ENCODE results near the gene FIGLA. TPM values are rescaled to one million over a fixed set of nuclear protein-coding genes. Genes with fewer than 3 reads are reported as not detected.

FIGLA gene
- total and polyA plus RNA-seq, 2 experiments from 2014 or later, result not detected

DNA sequence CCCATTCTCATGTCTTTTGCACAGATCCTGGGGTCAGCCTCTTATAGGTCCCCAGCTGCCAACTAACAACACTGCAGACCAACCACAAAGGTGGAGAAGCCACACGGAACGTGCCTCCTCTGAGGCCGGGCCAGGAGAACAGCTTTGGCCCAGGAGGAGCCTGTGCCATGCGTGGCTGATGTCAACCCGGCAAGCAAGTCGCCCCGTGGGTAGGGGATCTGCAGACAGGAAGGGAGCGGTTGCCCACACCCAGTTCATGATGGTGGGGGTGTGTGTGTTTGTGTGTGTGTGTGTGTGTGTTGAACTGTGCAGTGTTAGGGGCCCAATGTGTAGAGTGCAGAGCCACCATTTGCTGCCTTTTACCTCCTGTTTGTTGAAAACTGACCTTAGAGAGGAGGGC, 32.4 kb upstream of the FIGLA start:
- DNase-seq (ENCODE audit: low read depth in 1 of 2, low spot score in 1 of 2), result no peak
- H3K4me1 ChIP-seq (ENCODE audit: low read depth), result no peaks in the 10 kb centered on the region

DNA sequence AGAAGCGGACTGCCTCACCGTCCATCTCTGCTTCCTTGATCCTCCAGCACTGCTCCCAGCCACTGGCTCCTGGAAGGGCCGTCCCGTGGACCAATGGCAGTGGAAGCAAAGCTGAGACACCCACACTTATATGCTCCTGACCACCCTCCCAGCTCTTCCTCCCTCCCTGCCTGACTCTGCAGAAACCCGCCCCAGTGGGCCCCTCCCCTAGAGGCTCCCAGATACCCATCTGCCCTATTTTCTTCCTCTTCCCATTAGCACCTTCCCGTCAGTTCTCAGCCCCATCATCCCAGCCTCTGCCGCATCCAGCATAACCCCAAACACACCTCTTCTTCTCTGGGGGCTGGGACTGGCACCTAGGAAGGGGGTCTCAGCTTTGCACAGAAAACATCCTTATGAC, 30.1 kb upstream of the FIGLA start, which contains the start of gene CLEC4F:
Gene CLEC4F, minus strand, starts transcription at position 101 of the 400 bp plus-strand sequence. Its CDS starts 76 bp downstream, at position 25.
- DNase-seq (ENCODE audit: low read depth in 1 of 2, low spot score in 1 of 2), result no peak
- H3K9me3 ChIP-seq (ENCODE audit: low read depth), result no peaks in the 10 kb centered on the region
- H3K4me1 ChIP-seq (ENCODE audit: low read depth), result no peaks in the 10 kb centered on the region
- H3K27ac ChIP-seq, result no peak within 1 kb of the TSS
- no peaks in the 10 kb centered on the region for H3K27me3 ChIP-seq
- TF ChIP-seq, protein P1, sequence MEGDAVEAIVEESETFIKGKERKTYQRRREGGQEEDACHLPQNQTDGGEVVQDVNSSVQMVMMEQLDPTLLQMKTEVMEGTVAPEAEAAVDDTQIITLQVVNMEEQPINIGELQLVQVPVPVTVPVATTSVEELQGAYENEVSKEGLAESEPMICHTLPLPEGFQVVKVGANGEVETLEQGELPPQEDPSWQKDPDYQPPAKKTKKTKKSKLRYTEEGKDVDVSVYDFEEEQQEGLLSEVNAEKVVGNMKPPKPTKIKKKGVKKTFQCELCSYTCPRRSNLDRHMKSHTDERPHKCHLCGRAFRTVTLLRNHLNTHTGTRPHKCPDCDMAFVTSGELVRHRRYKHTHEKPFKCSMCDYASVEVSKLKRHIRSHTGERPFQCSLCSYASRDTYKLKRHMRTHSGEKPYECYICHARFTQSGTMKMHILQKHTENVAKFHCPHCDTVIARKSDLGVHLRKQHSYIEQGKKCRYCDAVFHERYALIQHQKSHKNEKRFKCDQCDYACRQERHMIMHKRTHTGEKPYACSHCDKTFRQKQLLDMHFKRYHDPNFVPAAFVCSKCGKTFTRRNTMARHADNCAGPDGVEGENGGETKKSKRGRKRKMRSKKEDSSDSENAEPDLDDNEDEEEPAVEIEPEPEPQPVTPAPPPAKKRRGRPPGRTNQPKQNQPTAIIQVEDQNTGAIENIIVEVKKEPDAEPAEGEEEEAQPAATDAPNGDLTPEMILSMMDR (IDR thresholded peaks at IDR 0.05; ENCODE audit: low read depth, low read length), result no peak
- H3K36me3 ChIP-seq, result no peaks in the 10 kb centered on the region
- no peak within 1 kb of the TSS for H3K4me3 ChIP-seq

More for the DNA sequence above, 32.4 kb upstream of the FIGLA start:
- H3K4me3 ChIP-seq, result no peak overlapping the region
- H3K9me3 ChIP-seq (ENCODE audit: low read depth), result no peaks in the 10 kb centered on the region
- H3K27ac ChIP-seq, result no peak overlapping the region
- no peaks in the 10 kb centered on the region for H3K27me3 ChIP-seq
- TF ChIP-seq, protein P1 (IDR thresholded peaks at IDR 0.05; ENCODE audit: low read depth, low read length), result no peak
- H3K36me3 ChIP-seq, result no peaks in the 10 kb centered on the region

DNA sequence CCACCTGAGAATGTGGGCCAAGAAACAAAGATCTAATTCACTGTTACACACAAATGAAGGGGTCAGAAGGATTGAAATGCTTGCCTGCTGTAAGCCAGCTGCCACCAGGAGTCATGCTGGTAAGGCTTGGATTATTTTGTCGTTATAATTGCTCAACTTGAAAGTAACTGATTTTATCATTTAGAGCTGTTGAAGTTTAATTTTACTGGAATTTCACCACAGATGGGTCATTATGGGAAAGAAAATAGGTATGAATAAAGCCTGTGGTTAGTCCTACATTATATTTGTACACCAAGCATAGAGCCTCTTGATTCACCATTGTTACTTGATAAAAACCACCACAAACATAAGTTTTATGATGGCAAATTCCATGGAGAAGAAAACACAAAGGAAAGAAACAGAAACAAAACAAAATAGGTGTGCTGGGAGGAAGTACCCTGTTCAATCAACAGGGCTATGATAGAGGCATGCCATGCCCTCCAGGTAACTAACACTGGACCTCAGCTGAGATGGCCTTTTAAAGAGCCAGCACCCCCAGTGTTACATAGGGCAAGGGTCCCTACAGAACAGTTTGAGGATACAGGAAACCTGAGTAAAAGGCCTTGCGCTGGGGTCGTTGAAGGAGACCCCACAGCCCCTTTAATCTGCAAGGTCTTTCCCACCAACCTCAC, 27.0 kb upstream of the FIGLA start:
- no peaks in the 10 kb centered on the region for H3K27me3 ChIP-seq
- no peaks in the 10 kb centered on the region for H3K4me1 ChIP-seq (ENCODE audit: low read depth)
- DNase-seq (ENCODE audit: low read depth in 1 of 2, low spot score in 1 of 2), result no peak
- no peaks in the 10 kb centered on the region for H3K9me3 ChIP-seq (ENCODE audit: low read depth)
- no peak overlapping the region for H3K27ac ChIP-seq
- no peaks in the 10 kb centered on the region for H3K36me3 ChIP-seq
- H3K4me3 ChIP-seq, result no peak overlapping the region
- TF ChIP-seq, protein P1 (IDR thresholded peaks at IDR 0.05; ENCODE audit: low read depth, low read length), result no peak

DNA sequence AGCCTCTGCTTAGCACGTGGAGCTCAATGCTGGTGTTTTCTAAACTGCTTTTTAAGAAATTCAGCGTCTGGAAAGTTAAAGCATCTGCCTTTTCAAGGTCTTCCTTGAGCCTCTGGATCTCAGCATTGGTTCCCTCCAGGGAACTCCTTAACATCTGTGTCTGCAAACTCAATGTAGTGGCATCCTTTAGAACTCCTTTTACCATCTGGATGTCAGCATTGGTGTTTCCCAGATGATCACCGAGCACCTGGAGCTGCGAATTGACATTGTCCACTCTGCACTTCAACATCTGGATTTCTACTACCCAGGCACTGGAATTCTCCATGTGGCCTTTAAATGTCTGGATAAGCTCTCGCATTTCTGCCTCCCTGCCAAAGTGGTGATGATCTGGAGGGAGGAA, 26.3 kb upstream of the FIGLA start:
- H3K27me3 ChIP-seq, result no peaks in the 10 kb centered on the region
- TF ChIP-seq, protein P1 (IDR thresholded peaks at IDR 0.05; ENCODE audit: low read depth, low read length), result no peak
- DNase-seq (ENCODE audit: low read depth in 1 of 2, low spot score in 1 of 2), result no peak

DNA sequence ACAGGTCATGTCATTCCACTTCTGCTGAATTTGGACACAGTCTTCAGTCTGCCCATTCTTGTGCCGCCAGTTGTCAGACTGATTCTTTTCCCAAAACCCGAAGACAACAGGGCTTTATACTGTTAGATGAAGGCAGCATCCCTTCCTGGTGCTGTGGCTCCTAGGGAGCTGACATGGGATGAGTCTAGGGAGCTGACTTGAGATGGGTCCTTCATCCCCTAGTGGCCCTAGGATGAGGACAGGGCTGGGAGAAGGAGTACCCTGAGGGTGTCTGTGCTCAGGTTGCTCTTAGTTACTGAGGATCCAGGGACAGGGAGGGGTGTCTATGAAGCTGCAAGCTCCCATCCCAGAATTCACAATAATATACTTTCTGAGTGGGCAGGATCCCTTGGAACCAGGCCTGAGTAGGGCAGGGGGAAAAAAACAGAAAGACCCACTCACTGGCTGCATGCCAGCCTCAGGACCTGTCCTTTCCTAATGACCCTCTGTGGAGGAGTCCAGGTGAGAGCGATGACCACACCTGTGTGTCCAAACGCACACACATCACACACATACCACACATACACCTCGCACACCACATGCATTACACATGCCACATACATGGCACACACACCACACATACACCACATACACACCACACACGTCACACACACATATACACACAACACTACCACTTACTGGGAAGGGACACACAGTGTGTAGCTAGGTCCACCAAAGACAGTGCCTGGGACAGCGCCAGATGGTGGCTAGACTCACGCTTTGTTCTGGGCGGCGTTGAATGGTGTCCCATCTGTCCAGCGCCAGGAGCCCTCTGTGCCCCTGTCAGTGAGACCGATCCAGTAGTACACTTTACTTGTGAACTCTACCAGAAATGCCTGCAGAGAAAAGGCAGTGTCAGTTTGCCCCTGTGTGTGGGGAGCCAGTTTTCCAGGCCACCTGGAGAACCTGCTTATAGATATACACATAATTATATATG, 18.8 kb upstream of the FIGLA start:
- Histone ChIP-seq H3K9me3 (ENCODE audit: low read depth) (no peaks in the 10 kb centered on the region), H3K36me3 (no peaks in the 10 kb centered on the region), H3K4me3 (no peak overlapping the region), H3K27ac (no peak overlapping the region), H3K4me1 (ENCODE audit: low read depth) (no peaks in the 10 kb centered on the region), H3K27me3 (no peaks in the 10 kb centered on the region)
- no peak for DNase-seq (ENCODE audit: low read depth in 1 of 2, low spot score in 1 of 2)
- TF ChIP-seq, protein P1 (IDR thresholded peaks at IDR 0.05; ENCODE audit: low read depth, low read length), result no peak

More for the DNA sequence above, 26.3 kb upstream of the FIGLA start:
- Histone ChIP-seq H3K27ac (no peak overlapping the region), H3K4me3 (no peak overlapping the region), H3K4me1 (ENCODE audit: low read depth) (no peaks in the 10 kb centered on the region), H3K9me3 (ENCODE audit: low read depth) (no peaks in the 10 kb centered on the region), H3K36me3 (no peaks in the 10 kb centered on the region)
